H1 (cell line): ENCODE measurements around the gene TGFBRAP1. TPM values are rescaled to one million over a fixed set of nuclear protein-coding genes. Genes with fewer than 3 reads are reported as not detected.

ENCODE experiments used
- CTCF ChIA-PET: fragments of 300-600 bp; sonication (Branson Sonifier 250); formaldehyde crosslinking; loops from one replicate; lab custom pipeline; 2021; ENCODE audit not compliant: partially characterized antibody; lab: Charles Lee
- POLR2A ChIA-PET: fragments of 300-600 bp; sonication (Branson Sonifier 250); formaldehyde crosslinking; loops from one replicate; lab custom pipeline; 2021; ENCODE audit warnings: inconsistent platforms; ENCODE audit not compliant: partially characterized antibody; lab: Charles Lee
- DNase-seq, 2 experiments: peaks; one replicate each; pipeline versions ENCODE4 v3.0.0 to v3.0.0-alpha.2; 2010 to 2022; ENCODE audit warnings: low spot score in 2 of 2, low read depth in 1 of 2, mixed read lengths in 1 of 2
- FAIRE-seq: peaks from 2 replicates; lab custom pipeline; 2011; peaks lifted over from hg19 to GRCh38; lab: Jason Lieb, UNC
- H2AFZ ChIP-seq: 2 replicates; pipeline ENCODE4 v1.8.1; 2012; ENCODE audit warnings: low read length, inconsistent platforms
- H2AK5ac ChIP-seq: 2 replicates; pipeline ENCODE4 v1.6.1; 2013; ENCODE audit warnings: low read depth, low read length
- H2BK120ac ChIP-seq: replicated peaks from 2 replicates; pipeline ENCODE3; 2013; ENCODE audit warnings: low read depth, low read length, inconsistent platforms
- H2BK12ac ChIP-seq: 2 replicates; pipeline ENCODE4 v1.6.1; 2013; ENCODE audit warnings: low read depth, low read length
- H2BK15ac ChIP-seq: 2 replicates; pipeline ENCODE4 v1.6.1; 2013; ENCODE audit warnings: low read length
- H2BK20ac ChIP-seq: 2 replicates; pipeline ENCODE4 v1.6.1; 2013; ENCODE audit warnings: low read length
- H2BK5ac ChIP-seq: 2 replicates; pipeline ENCODE4 v1.6.1; 2013; ENCODE audit warnings: low read depth, low read length
- H3K14ac ChIP-seq: 2 replicates; pipeline ENCODE4 v1.6.1; 2013; ENCODE audit warnings: inconsistent platforms; ENCODE audit not compliant: insufficient read length
- H3K18ac ChIP-seq: 2 replicates; pipeline ENCODE4 v1.6.1; 2013; ENCODE audit warnings: low read length; ENCODE audit errors: extremely low read depth
- H3K23ac ChIP-seq: 2 replicates; pipeline ENCODE4 v1.6.1; 2013; ENCODE audit warnings: inconsistent platforms; ENCODE audit not compliant: insufficient read length
- H3K23me2 ChIP-seq: 2 replicates; pipeline ENCODE4 v1.6.1; 2013; ENCODE audit warnings: low read depth, low read length
- H3K27ac ChIP-seq: 2 replicates; pipeline ENCODE4 v1.6.1; 2011; ENCODE audit warnings: low read depth, low read length, inconsistent platforms
- H3K27me3 ChIP-seq, 4 experiments: replicated peaks in 1 of 4; 1 replicate in 1 of 4; 2 replicates in 3 of 4; pipeline versions ENCODE4 v1.6.1 to v1.8.1; 2011 to 2013; ENCODE audit warnings: low read length in 3 of 4, mild to moderate bottlenecking in 3 of 4, inconsistent platforms in 2 of 4, mixed read lengths in 2 of 4, moderate library complexity in 1 of 4; ENCODE audit not compliant: control insufficient read depth in 3 of 4, insufficient read depth in 3 of 4; ENCODE audit errors: extremely low read depth in 1 of 4
- H3K36me3 ChIP-seq, 4 experiments: 2 replicates each; pipeline versions ENCODE4 v1.6.1 to v1.8.1; 2011 to 2013; ENCODE audit warnings: mild to moderate bottlenecking in 4 of 4, low read length in 3 of 4, moderate library complexity in 2 of 4, control low read depth in 1 of 4, inconsistent platforms in 1 of 4; ENCODE audit not compliant: insufficient read depth in 4 of 4, control insufficient read depth in 2 of 4
- H3K4ac ChIP-seq: replicated peaks from 2 replicates; pipeline ENCODE3; 2013; ENCODE audit warnings: low read length, low read depth, mixed read lengths, inconsistent platforms; ENCODE audit not compliant: insufficient read length
- H3K4me1 ChIP-seq, 4 experiments: replicated peaks in 1 of 4; 1 replicate in 1 of 4; 2 replicates in 3 of 4; pipeline versions ENCODE4 v1.6.1 to v1.8.1; 2011 to 2013; ENCODE audit warnings: low read length in 3 of 4, inconsistent platforms in 2 of 4, mixed read lengths in 1 of 4; ENCODE audit not compliant: insufficient read depth in 4 of 4, control insufficient read depth in 3 of 4
- H3K4me2 ChIP-seq, 2 experiments: 2 replicates each; pipeline versions ENCODE4 v1.6.1 to v1.8.1; 2011 to 2013; ENCODE audit warnings: low read depth in 2 of 2, low read length in 2 of 2, control low read depth in 1 of 2, inconsistent platforms in 1 of 2, mild to moderate bottlenecking in 1 of 2; ENCODE audit not compliant: insufficient read depth in 1 of 2
- H3K4me3 ChIP-seq, 4 experiments: fragments of 200-600, 300-600 bp in 1 of 4; sonication (generic), shearing (Covaris generic), sonication (Bioruptor Twin) in 1 of 4; 2 replicates each; pipeline versions ENCODE4 v1.5.1 to v1.8.1; 2011 to 2016; ENCODE audit warnings: low read length in 4 of 4, low read depth in 3 of 4, control low read depth in 2 of 4, inconsistent platforms in 2 of 4, mild to moderate bottlenecking in 2 of 4, mixed read lengths in 1 of 4, moderate library complexity in 1 of 4; ENCODE audit not compliant: insufficient read depth in 2 of 4; ENCODE audit errors: extremely low read depth in 1 of 4
- H3K56ac ChIP-seq: replicated peaks from 2 replicates; pipeline ENCODE3; 2013; ENCODE audit warnings: low read depth, mild to moderate bottlenecking, mixed read lengths, low read length, inconsistent platforms; ENCODE audit not compliant: insufficient read length
- H3K79me1 ChIP-seq: 2 replicates; pipeline ENCODE4 v1.6.1; 2013; ENCODE audit warnings: low read depth, low read length, control low read depth
- H3K79me2 ChIP-seq, 2 experiments: 2 replicates each; pipeline versions ENCODE4 v1.6.1 to v1.8.1; 2012 to 2013; ENCODE audit warnings: low read length in 2 of 2, mild to moderate bottlenecking in 2 of 2, inconsistent platforms in 1 of 2; ENCODE audit not compliant: insufficient read depth in 2 of 2, control insufficient read depth in 1 of 2
- H3K9ac ChIP-seq, 4 experiments: replicated peaks in 1 of 4; 1 replicate in 1 of 4; 2 replicates in 3 of 4; pipeline versions ENCODE4 v1.6.1 to v1.8.1; 2011 to 2013; ENCODE audit warnings: low read depth in 3 of 4, low read length in 3 of 4, control low read depth in 2 of 4, mild to moderate bottlenecking in 2 of 4, moderate library complexity in 2 of 4, inconsistent platforms in 1 of 4; ENCODE audit errors: extremely low read depth in 1 of 4
- H3K9me3 ChIP-seq, 2 experiments: 2 replicates each; pipeline versions ENCODE4 v1.6.1 to v1.8.1; 2012 to 2013; ENCODE audit warnings: mild to moderate bottlenecking in 2 of 2, moderate library complexity in 2 of 2, control low read depth in 1 of 2, inconsistent platforms in 1 of 2, low read depth in 1 of 2, low read length in 1 of 2, mixed read lengths in 1 of 2; ENCODE audit not compliant: insufficient read depth in 2 of 2
- H4K20me1 ChIP-seq, 2 experiments: replicated peaks in 1 of 2; 2 replicates each; pipeline versions ENCODE3 to v1.8.1; 2011 to 2013; ENCODE audit warnings: inconsistent platforms in 2 of 2, low read length in 2 of 2, mild to moderate bottlenecking in 1 of 2; ENCODE audit not compliant: insufficient read depth in 2 of 2, control insufficient read depth in 1 of 2
- H4K5ac ChIP-seq: 2 replicates; pipeline ENCODE4 v1.6.1; 2013; ENCODE audit warnings: low read length, low read depth, mixed read lengths, inconsistent platforms; ENCODE audit not compliant: insufficient read length
- H4K8ac ChIP-seq: 2 replicates; pipeline ENCODE4 v1.8.0; 2013; ENCODE audit warnings: mild to moderate bottlenecking, moderate library complexity, low read length, inconsistent platforms; ENCODE audit not compliant: insufficient read depth; ENCODE audit errors: extremely low read depth
- H4K91ac ChIP-seq: replicated peaks from 2 replicates; pipeline ENCODE3; 2013; ENCODE audit warnings: low read length, mixed read lengths, inconsistent platforms; ENCODE audit not compliant: insufficient read length
- ASH2L ChIP-seq: fragments of 200-600, 300-600 bp; sonication (generic); IDR thresholded peaks from one replicate; pipeline ENCODE4 v1.7.1; 2017; ENCODE audit warnings: low read length
- CHD2 ChIP-seq: IDR thresholded peaks from 2 replicates; pipeline ENCODE4 v1.6.1; 2012; ENCODE audit warnings: low read length, improper control_type of control experiment
- EP300 ChIP-seq, 2 experiments: IDR thresholded peaks; 1 replicate in 1 of 2; 2 replicates in 1 of 2; pipeline ENCODE4 v1.6.1; 2011 to 2012; ENCODE audit warnings: low read depth in 2 of 2, low read length in 2 of 2, mild to moderate bottlenecking in 2 of 2, borderline replicate concordance in 1 of 2, inconsistent platforms in 1 of 2, moderate library complexity in 1 of 2
- EZH2 ChIP-seq: fragments of 200-600 bp; sonication (generic); IDR thresholded peaks from 2 replicates; pipeline ENCODE4 v1.7.1; 2012; ENCODE audit warnings: low read depth, mild to moderate bottlenecking, moderate library complexity, low read length, inconsistent platforms; ENCODE audit not compliant: severe bottlenecking
- FOSL1 ChIP-seq: IDR thresholded peaks from 2 replicates; pipeline ENCODE4 v1.6.1; 2011; ENCODE audit warnings: mild to moderate bottlenecking, low read depth, low read length, moderate library complexity; ENCODE audit not compliant: insufficient read depth
- JUN ChIP-seq: IDR thresholded peaks from 2 replicates; pipeline ENCODE4 v1.6.1; 2011; ENCODE audit warnings: low read depth, mild to moderate bottlenecking, improper control_type of control experiment, low read length
- KDM1A ChIP-seq: fragments of 200-600, 300-600 bp; sonication (generic); IDR thresholded peaks from 2 replicates; pipeline ENCODE4 v1.7.1; 2016; ENCODE audit warnings: mild to moderate bottlenecking, low read length, borderline replicate concordance
- SIX5 ChIP-seq: IDR thresholded peaks from 2 replicates; pipeline ENCODE4 v1.6.1; 2011; ENCODE audit warnings: mild to moderate bottlenecking, low read depth, low read length
- SP4 ChIP-seq: IDR thresholded peaks from 2 replicates; pipeline ENCODE4 v1.6.1; 2012; ENCODE audit warnings: low read length, inconsistent platforms
- SRF ChIP-seq: IDR thresholded peaks from 2 replicates; pipeline ENCODE4 v1.6.1; 2011; ENCODE audit warnings: mild to moderate bottlenecking, low read depth, low read length, moderate library complexity
- TAF1 ChIP-seq: IDR thresholded peaks from 2 replicates; pipeline ENCODE4 v1.6.1; 2011; ENCODE audit warnings: mild to moderate bottlenecking, low read depth, low read length
- TBP ChIP-seq: IDR thresholded peaks from 2 replicates; pipeline ENCODE4 v1.6.1; 2011; ENCODE audit warnings: low read depth, low read length, improper control_type of control experiment
- TCF12 ChIP-seq: IDR thresholded peaks from 2 replicates; pipeline ENCODE4 v1.6.1; 2011; ENCODE audit warnings: low read depth, mild to moderate bottlenecking, low read length
- WGBS, 2 experiments: shearing (Covaris generic) in 1 of 2; methylation state at CpG; one replicate each; pipeline versions ENCODE4 v1.1.6 to v1.1.7; 2013 to 2015; ENCODE audit warnings: low lambda C conversion rate in 2 of 2, mixed read lengths in 2 of 2, inconsistent platforms in 1 of 2, low coverage in 1 of 2, missing lambda C conversion rate in 1 of 2; ENCODE audit not compliant: insufficient replicate concordance in 2 of 2, insufficient coverage in 1 of 2, insufficient read length in 1 of 2; ENCODE audit errors: extremely low coverage in 1 of 2, missing lambda C conversion rate in 1 of 2; 5-methylcytosine and 5-hydroxymethylcytosine counted together
- polyA plus RNA-seq, 7 experiments: library from polyadenylated mRNA; depleted of rRNA in 3 of 7; stranded (reverse) in 5 of 7; unstranded in 2 of 7; fragments of >200 nt in 5 of 7; fragments of 200-250 nt in 2 of 7; gene quantifications; 1 replicate in 5 of 7; 2 replicates in 1 of 7; 4 replicates in 1 of 7; pipeline versions ENCODE4 v1.2.1 to v1.2.3, GENCODE V29; 2011 to 2013; ENCODE audit warnings: missing spikeins in 2 of 7, mixed read lengths in 2 of 7
- total RNA-seq: library from RNA; stranded (reverse); fragmentation: NEBNext Ultra II Directional; extraction: Animal tissue kit (Norgen Biotek cat#: 25700); gene quantifications from 2 replicates; pipeline ENCODE4 v1.2.1, GENCODE V29; 2021

Gene TGFBRAP1
- total and polyA plus RNA-seq, 2 of the 8 experiments (the other 6 are each of a cell fraction or from before 2014, with no cell fraction given): 11.2 to 20.2 TPM

DNA sequence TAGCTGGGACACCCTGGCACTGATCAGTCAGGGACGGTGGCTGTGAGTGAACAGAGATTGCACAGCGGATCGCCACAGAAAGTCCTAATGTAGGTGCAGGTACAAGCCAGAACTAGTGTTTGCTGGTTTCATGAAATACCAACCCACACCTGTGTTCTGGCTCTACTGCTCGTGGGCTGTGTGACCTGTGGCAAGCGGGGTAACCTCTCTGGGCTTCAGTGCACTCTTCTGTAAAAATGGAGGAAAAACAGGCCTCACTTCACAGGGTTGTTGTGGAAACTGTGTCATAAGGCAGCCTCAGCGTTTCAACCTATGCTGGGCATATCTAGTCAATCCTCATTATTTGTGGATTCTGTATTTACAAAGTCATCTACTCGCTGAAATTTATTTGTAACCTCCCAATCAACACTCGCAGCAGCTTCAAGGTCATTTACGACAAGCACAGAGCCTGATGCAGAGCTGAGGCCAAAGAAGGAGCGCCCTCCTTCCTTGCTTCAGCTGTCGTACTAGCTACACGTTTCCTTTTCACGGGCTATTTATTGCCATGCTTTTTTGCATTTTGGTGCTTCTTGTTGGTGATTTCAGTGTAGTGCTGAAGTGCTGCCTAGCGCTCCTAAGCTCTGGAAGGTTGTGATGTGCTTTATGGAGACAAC lies 58.0 kb downstream of the TGFBRAP1 start:
- ChIA-PET CTCF (interaction anchor here (1.0 to 1.7 kb wide), 3 partner anchors 16 to 30 kb away, joined by 3 to 6 read pairs (median 4); partner anchors contain the start of gene GPR45), POLR2A (no interaction called here)
- Histone ChIP-seq H2BK15ac (no peak overlapping the region), H3K9ac (no peak overlapping the region), H3K23ac (no peak overlapping the region), H4K91ac (no peak overlapping the region), H3K4me3 (no peak overlapping the region), H3K36me3 (peaks cover 11 to 43% (median 29%) of the 10 kb centered on the region in 4 experiments; a peak in 7 of 8 replicates), H3K56ac (no peak overlapping the region), H3K23me2 (no peaks in the 10 kb centered on the region), H4K20me1 (peaks cover 2 to 4% of the 10 kb centered on the region in 2 experiments), H2BK20ac (no peak overlapping the region), H3K79me2 (no peaks in the 10 kb centered on the region), H2BK12ac (no peak overlapping the region), H3K4me2 (no peak overlapping the region), H3K4ac (no peak overlapping the region), H2BK120ac (no peak overlapping the region), H2AFZ (no peak overlapping the region), H3K27ac (no peak overlapping the region), H3K27me3 (no peaks in the 10 kb centered on the region), H3K14ac (no peak overlapping the region), H4K8ac (no peak overlapping the region; the same call in 1 of the 2 replicates), H4K5ac (no peak overlapping the region), H3K79me1 (0 out of 2 replicates have a peak, but pooled peaks cover 2% of the 10 kb centered on the region), H2BK5ac (no peak overlapping the region), H3K18ac (no peak overlapping the region), H3K9me3 (no peaks in the 10 kb centered on the region), H3K4me1 (no peaks in the 10 kb centered on the region), H2AK5ac (no peak overlapping the region)
- FAIRE-seq (no peak), DNase-seq (no peak)
- no peak for TF ChIP-seq CHD2
- TF ChIP-seq EZH2: no peak
- no peak for TF ChIP-seq KDM1A
- no peak for TF ChIP-seq EP300 (IDR thresholded peaks at IDR 0.05; ENCODE audit: borderline replicate concordance in 1 of 2, low read depth in 2 of 2, low read length in 2 of 2)
- no peak for TF ChIP-seq SRF
- no peak for TF ChIP-seq ASH2L
- no peak for TF ChIP-seq TAF1
- no peak for TF ChIP-seq FOSL1
- no peak for TF ChIP-seq TCF12
- no peak for TF ChIP-seq TBP
- TF ChIP-seq SP4: no peak
- TF ChIP-seq SIX5: no peak
- TF ChIP-seq JUN: no peak
- 93% methylated on average over 14 of the region's 14 CpGs; no CpG with 5 or more reads in 1 of the 2 experiments for WGBS, 2 experiments
